Activated T-cell treated with anti-CD3 and anti-CD28 coated beads for 48 hours (primary cell): Measurements from ENCODE around the gene PER2.
A peak's percentile ranks its signal among the peaks of the same experiment; 100 is the strongest.

ENCODE experiments used
- DNase-seq: peaks from one replicate; pipeline ENCODE4 v3.0.0-alpha.2; 2020; ENCODE audit warnings: low read depth

The PER2 gene

GRCh38 chr2:238250896-238251295, 37.5 kb downstream of the PER2 start:
- no peak for DNase-seq

GRCh38 chr2:238247841-238248453, 40.5 kb downstream of the PER2 start:
- DNase-seq = no peak

- DNase-seq = no peak
These were observed 41.2 kb downstream of the PER2 start for GRCh38 chr2:238247002-238247822.

GRCh38 chr2:238244151-238244550, 44.3 kb downstream of the PER2 start:
- DNase-seq = no peak

- no peak for DNase-seq
These were observed 44.8 kb downstream of the PER2 start for GRCh38 chr2:238243496-238244076.

- DNase-seq = no peak
These were observed 45.5 kb downstream of the PER2 start for GRCh38 chr2:238242731-238243495.

GRCh38 chr2:238241970-238242369, 46.4 kb downstream of the PER2 start:
- no peak for DNase-seq

GRCh38 chr2:238240757-238241711, 47.4 kb downstream of the PER2 start:
- DNase-seq = no peak

GRCh38 chr2:238239863-238240756, 48.3 kb downstream of the PER2 start, which contains the start of gene HES6:
Gene HES6 (minus strand): TSS chr2:238240038. CDS start chr2:238239905, 133 bp downstream.
- peak; percentile 77 for DNase-seq

- no peak for DNase-seq
These were observed 48.9 kb downstream of the PER2 start for GRCh38 chr2:238239543-238239862.

- no peak for DNase-seq
These were observed 49.5 kb downstream of the PER2 start for GRCh38 chr2:238238766-238239542.

GRCh38 chr2:238238311-238238765, 50.1 kb downstream of the PER2 start:
- no peak for DNase-seq

- DNase-seq = no peak
These were observed 50.8 kb downstream of the PER2 start for GRCh38 chr2:238237431-238238135.

GRCh38 chr2:238236571-238236970, 51.8 kb downstream of the PER2 start:
- DNase-seq = no peak

GRCh38 chr2:238235856-238236255, 52.6 kb downstream of the PER2 start:
- DNase-seq = no peak

GRCh38 chr2:238235331-238235732, 53.1 kb downstream of the PER2 start:
- no peak for DNase-seq

- DNase-seq = no peak
These were observed 54.8 kb downstream of the PER2 start for GRCh38 chr2:238233625-238234024.

GRCh38 chr2:238231809-238232208, 56.6 kb downstream of the PER2 start:
- no peak for DNase-seq
